HPDE6-E6E7 (cell line): ENCODE measurements around the gene SPATA1.
"Not testable (repeated sequence)": the region's sequence is repeated elsewhere in the genome, so short reads cannot be mapped to it uniquely, and the experiment has no call there.

Source experiments
- DNase-seq: peaks from one replicate; pipeline ENCODE4 v3.0.0; 2011; ENCODE audit warnings: missing footprints; ENCODE audit errors: extremely low spot score

SPATA1 gene, protein sequence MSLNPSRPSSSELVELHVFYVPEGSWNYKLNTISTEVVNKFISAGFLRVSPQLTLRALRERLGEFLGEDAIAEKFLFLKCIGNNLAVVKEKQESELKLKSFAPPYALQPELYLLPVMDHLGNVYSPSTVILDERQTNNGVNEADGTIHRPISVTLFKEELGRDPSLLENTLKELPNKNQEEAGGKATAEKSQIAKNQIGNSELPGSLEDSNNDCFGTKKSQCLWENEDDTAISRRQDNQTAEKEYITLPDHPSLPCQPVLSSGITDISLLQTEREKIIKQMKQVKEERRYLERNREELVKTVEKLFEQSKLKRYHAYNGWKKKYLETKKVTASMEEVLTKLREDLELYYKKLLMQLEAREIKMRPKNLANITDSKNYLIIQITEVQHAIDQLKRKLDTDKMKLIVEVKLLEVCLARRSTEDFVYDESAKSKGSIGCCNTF

GRCh38 chr1:84506002-84506728, at the start of gene SPATA1, which contains the start of gene GNG5:
Gene SPATA1, plus strand, starts transcription at chr1:84506386. Its CDS starts 9,974 bp downstream, at chr1:84516360.
Gene GNG5, minus strand, starts transcription at chr1:84506581. Its CDS starts 490 bp downstream, at chr1:84506091.
- DNase-seq, result peak; percentile 94

DNA sequence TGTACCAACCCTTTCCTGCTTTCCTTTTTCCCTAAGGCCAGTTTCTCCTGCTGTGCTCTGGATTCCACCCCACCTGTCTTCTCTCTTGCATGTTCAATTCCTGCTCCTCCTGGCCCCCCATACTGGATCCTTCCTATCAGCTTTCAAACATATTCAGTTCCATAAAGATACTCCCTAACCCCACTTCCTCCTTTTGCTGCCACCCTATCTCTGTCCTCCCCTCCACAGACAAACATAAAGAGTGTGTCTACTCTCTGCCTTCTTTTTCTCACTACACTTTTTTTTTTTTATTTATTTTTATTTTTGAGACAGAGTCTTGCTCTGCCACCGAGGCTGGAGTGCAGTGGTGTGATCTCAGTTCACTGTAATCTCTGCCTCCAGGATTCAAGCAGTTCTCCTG, 44.1 kb upstream of the SPATA1 start:
- DNase-seq, result no peak

GRCh38 chr1:84467298-84467697, 38.9 kb upstream of the SPATA1 start:
- DNase-seq, result no peak

GRCh38 chr1:84476225-84476624, 30.0 kb upstream of the SPATA1 start:
- no peak for DNase-seq

DNA sequence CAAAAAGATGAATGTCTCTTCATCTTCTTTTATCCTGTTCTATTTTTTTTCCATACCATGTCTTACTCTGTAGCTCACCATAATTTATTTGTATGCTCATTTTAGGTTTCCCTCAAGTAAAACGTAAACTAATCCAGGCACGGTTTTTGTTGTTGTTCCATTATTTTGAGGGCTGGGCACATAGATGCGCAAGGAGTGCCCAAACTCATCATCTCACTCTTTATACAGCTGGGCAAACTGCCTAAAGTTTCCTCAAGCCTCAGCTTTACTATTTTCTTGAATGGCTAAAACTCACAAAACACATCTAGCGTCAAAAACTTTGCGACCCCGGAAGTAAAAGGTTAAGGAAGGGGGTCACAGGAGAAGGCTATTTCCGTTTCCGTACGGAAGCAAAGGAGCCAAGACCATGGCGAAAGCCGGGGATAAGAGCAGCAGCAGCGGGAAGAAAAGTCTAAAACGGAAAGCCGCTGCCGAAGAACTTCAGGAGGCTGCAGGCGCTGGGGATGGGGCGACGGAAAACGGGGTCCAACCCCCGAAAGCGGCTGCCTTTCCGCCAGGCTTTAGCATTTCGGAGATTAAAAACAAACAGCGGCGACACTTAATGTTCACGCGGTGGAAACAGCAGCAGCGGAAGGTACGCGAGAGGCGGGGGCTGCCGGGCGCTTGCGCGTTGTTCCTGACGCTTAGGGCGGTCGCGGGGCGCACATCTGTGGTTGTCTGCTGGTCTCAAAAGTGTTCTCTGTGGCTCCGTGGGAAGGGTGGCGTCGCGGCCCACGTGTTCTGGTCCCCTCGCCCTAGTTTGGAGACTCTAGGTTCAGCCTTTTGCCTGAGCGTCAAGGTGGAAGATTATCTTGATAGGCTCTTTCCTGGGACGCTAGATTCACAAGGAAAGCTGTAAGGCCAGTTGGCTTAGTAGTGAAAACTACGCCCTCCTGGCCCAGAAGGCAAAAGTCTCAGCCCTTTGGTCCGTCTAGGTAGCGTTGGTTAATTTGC, 27.0 kb upstream of the SPATA1 start, which contains the start of gene RPF1:
RPF1 (plus strand) TSS at position 391 of the 993 bp plus-strand sequence; CDS start at position 407, 16 bp downstream.
- DNase-seq, result peak; percentile 52

- DNase-seq, result no peak
These were observed 26.2 kb upstream of the SPATA1 start for GRCh38 chr1:84479998-84480397.

DNA sequence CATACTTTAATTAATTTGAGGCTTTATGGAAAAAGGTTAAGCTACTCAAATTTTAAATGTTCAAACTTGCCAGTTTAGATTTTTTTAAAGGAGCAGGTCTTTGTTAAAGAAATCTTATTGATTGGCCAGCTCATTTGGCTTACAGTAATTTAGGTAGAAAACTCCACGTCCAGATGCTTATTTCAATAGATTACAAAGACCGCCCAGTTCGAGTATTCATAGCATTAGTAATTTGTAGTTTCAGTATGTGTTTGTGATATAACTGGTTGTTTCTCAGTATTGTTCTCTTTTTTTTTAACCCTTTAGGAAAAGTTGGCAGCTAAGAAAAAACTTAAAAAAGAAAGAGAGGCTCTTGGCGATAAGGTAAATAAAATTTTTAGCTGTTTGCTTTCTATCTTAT, 25.5 kb upstream of the SPATA1 start:
- DNase-seq, result no peak

DNA sequence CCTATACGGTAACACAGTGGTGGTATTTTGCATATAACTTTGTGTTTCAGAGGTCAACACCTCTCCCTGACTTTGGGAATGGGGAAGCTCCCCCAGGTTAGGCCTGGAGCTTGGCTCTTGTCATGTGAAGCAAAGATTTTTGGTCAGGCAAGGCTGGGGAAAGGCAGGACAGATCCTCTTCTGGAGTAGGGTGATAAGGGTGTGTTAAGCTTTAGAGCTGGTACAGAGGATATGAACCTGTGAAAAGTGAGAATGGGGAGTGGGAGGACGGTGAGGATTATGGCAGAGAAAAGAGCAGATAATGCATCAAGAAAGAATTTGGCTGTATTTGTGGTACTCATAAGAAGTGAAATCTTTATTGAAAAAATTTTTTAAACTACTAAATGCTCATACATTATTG, 24.9 kb upstream of the SPATA1 start:
- no peak for DNase-seq

GRCh38 chr1:84488107-84488506, 18.1 kb upstream of the SPATA1 start:
- no peak for DNase-seq

GRCh38 chr1:84489766-84490165, 16.4 kb upstream of the SPATA1 start:
- no peak for DNase-seq

- DNase-seq, result no peak
These were observed 13.5 kb upstream of the SPATA1 start for GRCh38 chr1:84492726-84493125.

DNA sequence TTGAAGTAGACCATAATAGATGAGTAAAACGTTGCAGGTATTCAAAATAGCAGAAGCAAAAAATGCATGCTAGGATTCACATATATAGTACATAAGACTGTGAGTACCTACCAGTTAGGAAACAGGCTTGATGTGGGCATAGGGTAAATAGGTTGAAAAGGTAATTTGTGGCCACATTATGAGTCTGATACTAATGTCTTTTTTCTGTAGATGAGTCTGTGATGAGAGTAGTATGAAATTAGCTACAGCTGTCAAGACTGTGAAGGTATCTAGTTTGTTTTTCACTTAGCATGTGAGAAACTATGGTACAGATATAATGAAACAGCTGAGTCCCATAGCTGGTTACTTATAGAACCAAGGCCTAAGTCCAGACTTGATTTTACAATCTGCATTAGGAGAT, 12.4 kb upstream of the SPATA1 start:
- DNase-seq, result no peak

- no peak for DNase-seq
These were observed 9.7 kb upstream of the SPATA1 start for GRCh38 chr1:84496498-84496897.

GRCh38 chr1:84497631-84498275, 8.4 kb upstream of the SPATA1 start:
- DNase-seq, result no peak

- DNase-seq, result no peak
These were observed 3.3 kb upstream of the SPATA1 start for GRCh38 chr1:84502927-84503326.

DNA sequence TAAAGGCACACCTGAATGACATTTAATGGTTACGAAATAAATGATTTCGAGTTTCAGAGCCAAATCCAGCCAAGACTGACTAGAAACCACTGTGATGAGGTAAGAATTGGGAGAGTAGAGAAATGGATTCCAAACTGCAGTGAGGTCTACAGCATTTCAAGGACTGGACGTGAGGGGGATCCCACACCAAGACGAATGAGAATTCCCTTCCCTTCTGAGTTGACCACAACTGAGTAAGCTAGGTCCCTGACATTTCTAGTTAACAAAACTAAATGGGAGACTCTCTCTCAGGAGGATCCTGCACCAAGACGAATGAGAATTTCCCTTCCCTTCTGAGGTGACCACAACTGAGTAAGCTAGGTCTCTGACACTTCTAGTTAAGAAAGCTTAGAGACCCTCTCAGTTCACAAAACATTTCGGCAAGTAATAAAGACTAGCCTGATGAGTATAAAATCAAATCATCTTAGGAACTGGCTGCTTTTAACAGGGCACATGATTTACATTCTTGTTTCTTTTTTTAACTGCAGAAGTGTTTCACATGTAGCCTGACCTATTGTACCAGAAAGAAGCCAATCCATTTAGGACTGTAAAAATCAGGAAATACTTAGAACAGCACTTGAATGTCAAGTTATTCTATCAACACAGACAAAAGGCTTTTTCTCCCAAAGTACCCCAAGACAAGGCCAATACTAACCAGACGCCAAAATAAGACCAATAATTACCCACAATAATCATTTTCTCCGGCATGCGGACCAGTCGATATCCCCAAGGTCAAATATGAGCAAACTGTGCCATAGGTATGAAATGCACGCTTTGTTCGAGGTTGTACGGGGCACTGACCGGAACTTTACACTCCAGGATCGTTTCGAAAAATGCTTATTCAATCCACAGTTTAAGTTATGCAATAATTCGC, 1.4 kb upstream of the SPATA1 start:
- peak; percentile 4 for DNase-seq

GRCh38 chr1:84505493-84506001, 639 bp upstream of the SPATA1 start:
- peak; percentile 22 for DNase-seq

GRCh38 chr1:84506729-84507453, 705 bp downstream of the SPATA1 start:
- DNase-seq, result no peak

DNA sequence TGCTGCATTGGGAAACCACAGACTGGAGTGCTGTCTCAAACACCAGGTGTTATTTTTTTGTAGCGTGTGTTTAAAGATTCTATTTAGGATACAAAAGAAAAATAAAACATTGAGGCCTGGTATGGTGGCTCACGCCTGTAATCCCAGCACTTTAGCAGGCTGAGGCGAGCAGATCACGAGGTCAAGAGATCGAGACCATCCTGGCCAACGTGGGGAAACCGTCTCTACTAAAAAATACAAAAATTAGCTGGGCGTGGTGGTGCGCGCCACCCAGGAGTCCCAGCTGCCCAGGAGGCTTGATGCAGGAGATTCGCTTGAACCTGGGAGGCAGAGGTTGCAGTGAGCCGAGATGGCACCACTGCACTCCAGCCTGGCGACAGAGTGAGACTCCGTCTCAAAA, 1.7 kb downstream of the SPATA1 start:
- DNase-seq, result not testable (repeated sequence)
